GM18868 (cell line): ENCODE measurements around the gene SYPL1.

Experiments used
- ATAC-seq: cut with Tn5 transposase; IDR thresholded peaks from one replicate; pipeline ENCODE4 v1.9.1; 2021; ENCODE audit warnings: mild to moderate bottlenecking, moderate library complexity; ENCODE audit not compliant: unreplicated experiment

Gene SYPL1

GRCh38 chr7:106054156-106054910, 57.8 kb downstream of the SYPL1 start:
- ATAC-seq, result no peak

- ATAC-seq, result no peak
Observed at GRCh38 chr7:106053109-106053508, 59.0 kb downstream of the SYPL1 start.

DNA sequence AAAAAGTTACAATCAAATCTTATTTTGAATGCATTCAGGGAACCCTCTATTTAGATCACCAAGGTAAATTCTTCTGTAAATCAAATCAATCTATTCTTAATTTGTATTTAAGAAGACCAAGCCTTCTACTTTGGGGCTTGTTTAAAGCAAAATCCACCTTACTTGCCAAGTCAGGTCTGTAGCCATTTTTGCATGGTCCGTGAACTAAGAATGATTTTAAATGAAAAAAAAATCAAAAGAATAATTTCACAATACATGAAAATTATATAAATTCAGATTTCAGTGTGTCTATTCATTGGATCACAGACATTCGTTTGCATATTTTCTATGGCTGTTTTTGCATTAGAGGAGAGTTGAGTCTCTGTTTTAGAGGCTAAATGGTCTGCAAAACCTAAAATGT, 59.4 kb downstream of the SYPL1 start:
- ATAC-seq, result no peak

- ATAC-seq, result no peak
Observed at GRCh38 chr7:106050746-106051117, 61.4 kb downstream of the SYPL1 start.

- no peak for ATAC-seq
Observed at GRCh38 chr7:106050002-106050745, 61.9 kb downstream of the SYPL1 start.

- no peak for ATAC-seq
Observed at GRCh38 chr7:106049139-106049752, 62.9 kb downstream of the SYPL1 start.

DNA sequence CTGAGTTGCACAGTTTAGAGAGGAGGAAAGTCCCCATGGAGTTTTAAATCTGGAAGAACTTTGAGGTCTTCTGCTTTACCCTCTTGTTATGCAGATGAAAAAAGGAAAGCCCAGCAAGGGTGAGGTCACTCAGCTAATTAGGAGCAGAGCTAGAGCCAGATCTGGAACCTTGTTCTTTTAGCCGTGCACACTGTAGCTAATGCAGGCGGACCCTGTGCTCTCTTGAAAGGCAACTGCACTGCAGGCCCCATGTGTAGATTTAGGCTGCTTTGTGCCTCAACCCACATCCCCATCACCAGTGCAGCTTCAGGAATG, 63.4 kb downstream of the SYPL1 start:
- no peak for ATAC-seq

GRCh38 chr7:106047818-106048705, 64.0 kb downstream of the SYPL1 start:
- ATAC-seq, result no peak

DNA sequence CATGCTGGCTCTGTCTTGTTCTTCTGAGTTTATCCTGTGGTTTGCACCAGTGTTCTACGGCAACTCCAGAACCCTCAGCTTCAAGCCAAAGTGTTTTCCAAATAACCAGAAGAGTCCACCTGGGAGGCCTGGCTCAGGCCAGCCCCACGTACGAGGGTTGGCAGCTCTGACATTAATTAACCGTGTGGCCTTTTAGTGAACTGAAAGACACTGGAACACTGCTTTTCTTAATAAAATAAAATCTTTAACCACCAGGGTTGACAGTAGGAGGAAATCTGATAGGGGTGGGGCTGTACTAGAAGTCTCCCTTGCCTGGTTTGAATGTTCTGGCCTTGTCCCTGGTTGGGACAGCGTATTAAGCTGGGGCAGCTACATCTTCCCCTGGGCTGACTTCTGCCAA, 64.9 kb downstream of the SYPL1 start:
- no peak for ATAC-seq

- ATAC-seq, result no peak
Observed at GRCh38 chr7:106045586-106045985, 66.5 kb downstream of the SYPL1 start.

- no peak for ATAC-seq
Observed at GRCh38 chr7:106045139-106045538, 67.0 kb downstream of the SYPL1 start.

DNA sequence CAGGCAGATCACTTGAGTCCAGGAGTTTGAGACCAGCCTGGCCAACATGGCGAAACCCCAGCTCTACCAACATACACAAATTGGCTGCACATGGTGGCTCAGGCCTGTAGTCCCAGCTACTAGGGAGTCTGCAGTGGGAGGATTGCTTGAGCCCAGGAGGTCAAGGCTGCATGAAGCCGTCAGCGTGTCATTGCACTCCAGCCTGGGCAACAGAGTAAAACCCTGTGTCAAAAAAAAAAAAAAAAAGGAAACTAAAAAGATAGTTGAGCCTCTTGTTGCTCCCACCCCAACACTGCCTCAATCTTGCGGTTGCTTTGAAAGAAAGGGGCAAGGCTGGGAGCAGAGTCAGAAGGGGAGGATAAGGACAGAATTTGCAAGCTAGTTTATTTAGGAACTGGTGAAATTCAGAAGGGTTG, 69.9 kb downstream of the SYPL1 start:
- no peak for ATAC-seq

DNA sequence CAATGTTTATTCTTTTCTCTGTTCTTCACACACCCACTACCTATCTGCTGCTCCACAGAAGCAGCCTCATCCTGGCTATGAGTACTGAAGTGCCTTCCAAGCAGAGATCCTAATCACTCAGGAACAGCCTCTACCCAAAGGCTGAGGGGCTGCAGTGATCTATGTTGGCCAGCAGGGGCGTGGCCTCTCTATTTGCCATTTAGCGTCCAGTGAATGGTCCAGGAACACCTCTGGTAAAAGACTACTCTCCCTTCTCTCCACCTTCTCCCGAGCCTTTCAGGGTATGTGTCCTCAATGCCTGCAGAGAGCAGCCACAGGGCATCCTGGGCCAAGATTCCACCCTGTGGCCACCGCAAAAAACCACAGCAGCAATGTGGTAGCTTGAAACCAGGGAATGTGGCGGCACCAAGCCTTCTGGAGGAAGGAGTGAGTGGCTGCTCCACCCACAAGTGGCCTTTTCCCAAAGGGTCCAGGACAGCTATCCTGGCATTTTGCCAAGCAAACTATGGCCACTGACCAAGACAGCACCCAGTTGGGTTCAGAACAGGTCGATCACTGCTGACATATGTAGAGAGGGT, 70.9 kb downstream of the SYPL1 start:
- peak; percentile 41 for ATAC-seq
